Anterior cingulate cortex (tissue), 58 donors: Measurements from ENCODE around the gene PTPN14.

ENCODE experiments used
- DNase-seq, 58 donors: peaks; one replicate each; lab custom pipeline; 2025; lab: John Stamatoyannopoulos, UW

Gene PTPN14

DNA sequence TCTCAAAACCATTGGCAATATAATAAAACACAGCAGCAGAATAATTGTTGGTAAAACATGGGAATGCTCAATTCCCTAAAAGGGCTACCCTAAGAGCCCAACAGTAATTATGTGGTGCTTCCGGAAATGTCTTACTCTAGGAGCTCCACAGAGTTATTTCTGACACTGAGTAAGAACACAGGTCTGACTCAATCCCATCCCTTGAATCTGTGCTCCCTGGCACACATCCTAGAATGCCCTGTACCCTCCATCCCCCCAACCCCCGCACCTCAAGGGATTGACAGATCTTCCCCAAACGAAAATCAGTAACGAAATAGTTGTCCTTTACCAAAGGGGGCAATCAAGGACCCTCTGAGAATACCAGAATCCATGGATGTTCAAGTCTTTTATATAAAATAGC is 198.6 kb downstream of the PTPN14 start:
- no peak for DNase-seq

DNA sequence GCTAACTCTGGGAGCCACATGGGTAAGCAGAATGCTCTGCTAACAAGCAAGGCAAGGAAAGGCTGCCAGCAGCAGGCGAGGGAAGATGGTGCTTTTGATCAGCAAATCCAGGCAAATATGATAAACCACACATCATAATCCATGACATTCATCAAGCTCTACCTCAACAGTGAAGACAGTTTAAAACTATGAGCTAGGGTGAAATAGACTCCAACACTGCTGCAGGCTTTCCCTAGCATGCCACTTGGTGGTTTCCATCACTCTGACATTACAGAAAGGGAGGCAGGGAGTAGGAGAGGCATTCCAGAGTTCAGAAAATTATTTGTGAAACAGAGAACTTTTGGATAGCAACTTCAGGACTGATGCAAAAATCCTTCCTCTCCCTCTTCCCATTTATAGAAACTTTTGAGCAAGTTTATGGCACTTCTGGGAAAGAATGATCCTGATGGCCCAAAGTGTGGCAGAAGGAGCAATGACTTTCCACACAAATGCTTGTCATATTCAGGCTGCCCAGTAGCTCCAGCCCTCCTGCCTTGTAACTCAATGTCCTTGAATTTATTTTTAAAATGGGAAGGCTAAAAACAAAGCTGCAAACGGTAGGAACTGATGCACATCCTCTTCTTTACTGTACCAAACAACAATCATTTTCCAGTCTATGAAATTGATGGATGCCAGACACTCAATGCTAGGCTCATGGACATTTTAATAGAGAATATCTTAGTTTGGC is 199.7 kb downstream of the PTPN14 start:
- no peak for DNase-seq

DNA sequence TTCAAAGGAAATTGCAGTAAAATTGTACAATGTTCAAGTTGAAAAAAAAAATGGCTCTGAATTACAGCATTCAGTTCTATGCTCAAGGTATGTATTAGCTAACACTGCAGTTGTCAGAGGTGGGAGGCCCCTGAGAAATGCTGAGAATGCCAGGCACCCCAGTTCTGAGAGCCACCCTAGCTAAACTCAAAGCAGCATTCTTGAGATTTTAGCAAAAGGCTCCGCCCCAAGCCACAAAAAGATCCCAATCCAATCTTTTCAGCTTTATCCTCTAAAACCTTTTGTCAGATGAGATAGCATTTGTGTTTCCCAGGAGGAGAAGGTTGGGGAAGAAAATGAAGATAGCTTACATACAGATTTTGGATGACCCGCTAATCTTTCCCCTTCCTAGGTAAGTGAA is 201.6 kb downstream of the PTPN14 start:
- no peak for DNase-seq

DNA sequence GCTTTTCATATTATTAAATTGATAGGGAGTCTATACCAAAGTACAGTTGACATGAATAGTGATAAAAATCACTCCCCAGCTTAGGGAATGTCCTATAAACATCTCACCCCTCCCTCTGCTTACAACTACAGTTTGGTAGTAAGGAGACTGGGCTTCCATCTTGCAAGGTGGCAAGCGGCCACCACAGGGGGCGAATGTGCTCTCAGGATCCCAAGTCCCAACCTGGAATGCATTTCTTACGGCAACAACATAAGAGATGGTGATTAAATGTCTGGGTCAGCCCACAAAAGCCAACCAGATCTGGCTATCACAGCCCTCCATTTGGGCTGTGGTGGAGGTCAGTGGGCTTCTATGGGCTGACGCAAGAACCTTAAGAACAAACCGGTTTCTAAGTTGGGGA is 202.4 kb downstream of the PTPN14 start:
- no peak for DNase-seq

DNA sequence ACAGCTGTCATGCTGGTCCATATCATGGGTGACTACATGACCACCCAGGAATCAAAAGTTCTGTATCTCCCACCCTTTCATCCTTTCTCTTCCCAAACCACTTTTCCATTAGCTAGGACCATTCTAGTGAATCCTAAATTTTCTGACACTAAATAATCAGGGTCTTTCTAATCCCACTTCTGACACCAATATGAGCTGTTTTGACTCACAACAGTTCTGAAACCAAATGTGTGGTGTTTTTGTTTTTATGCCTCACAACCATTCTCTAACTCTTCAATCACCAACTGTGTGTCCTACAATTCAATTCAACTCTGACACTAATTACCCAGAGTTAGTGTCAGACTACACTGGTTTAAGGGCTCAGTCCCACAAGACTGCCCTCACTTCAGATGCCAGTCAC is 206.5 kb downstream of the PTPN14 start:
- no peak for DNase-seq

DNA sequence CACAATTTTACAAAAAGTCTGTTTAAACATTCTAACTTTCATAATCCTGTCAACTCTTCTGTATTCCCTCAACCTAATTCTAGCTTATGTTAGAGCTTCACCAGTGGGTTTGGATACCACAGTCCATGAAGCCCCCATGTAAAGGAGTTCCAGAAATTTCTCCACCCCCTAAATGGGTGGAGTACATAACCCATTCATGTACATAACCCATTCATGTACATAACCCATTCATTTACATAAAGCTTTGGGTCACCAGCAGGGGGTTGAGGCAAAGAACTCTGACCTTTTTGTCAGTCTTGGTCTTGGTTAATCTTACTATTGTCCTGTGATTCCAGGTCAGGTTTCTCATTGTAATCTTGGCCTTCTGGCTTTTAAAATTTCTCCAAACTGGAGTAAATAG is 208.9 kb downstream of the PTPN14 start:
- no peak for DNase-seq

DNA sequence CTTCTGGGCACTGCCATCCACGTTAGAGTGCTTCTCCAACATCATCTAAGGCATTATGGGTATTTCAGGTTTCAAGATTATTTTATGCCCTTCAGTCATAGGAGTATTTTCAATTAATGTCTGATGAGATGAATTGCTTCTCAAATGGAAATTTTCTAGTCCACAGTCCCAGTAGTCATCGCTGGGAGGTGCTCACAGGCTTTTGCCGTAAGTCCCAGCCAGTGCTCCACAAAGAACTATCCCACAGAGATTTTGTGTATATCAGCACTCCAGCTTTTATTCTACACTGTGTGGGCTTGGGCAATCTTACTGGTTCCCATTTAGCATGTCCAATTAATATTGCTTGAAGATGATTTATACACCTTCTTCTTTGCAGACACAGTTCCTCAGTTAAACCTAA is 209.5 kb downstream of the PTPN14 start:
- no peak for DNase-seq

DNA sequence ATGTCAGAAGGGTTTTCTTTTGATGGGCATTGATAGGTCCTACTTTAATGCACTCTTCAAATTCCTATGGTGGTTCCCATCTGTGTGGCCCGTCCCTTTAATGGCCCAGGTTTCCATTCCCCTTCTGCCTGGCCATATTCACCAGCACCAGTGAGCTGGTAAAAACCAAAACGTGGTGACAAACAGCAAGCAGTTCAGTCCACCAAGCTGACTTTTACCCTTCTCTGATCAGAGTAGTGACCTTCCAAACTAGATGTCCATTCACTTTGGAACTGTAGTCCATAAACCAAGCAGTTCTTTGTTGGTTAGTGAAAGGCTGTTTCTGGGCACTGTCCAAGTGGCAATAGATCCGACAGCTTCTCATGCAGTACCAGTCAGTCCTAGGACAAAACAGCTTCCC is 209.9 kb downstream of the PTPN14 start:
- no peak for DNase-seq

DNA sequence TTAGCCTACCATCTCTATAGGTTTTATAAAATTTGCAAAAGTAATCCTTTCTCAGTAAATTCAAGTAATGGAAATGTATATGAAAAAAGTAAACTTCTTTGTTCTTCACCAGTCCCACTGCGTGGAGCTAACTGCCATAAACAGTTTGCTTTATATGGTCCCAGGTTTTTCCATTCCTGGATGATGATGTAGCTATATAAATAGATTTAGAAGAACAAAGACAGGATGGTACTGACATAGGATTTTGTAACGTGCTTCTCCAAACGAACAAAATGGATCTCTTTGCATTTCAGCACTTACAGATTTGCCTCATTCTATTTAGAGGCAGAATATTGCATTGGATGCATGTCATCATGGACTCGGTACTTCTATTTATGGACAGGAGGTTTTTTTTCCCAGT is 213.2 kb downstream of the PTPN14 start:
- no peak for DNase-seq

DNA sequence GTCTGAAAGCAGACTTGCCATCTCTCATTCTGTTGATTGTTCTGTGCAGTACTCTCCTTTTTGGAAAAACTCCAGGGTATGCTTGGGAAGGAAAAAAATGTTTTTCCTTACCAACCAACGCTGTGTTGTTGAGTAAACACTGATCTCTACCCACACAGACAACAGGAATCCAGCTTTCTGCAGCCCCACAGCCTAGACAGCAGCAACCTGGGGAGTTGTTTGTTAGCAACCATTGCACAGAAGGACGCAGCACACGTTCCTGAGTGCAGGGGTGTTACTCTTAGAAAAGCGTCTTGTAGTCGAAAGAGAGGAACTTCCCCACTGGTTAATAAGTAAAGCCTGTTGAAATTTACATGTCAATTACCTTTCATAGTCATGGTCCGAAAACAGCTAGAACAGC is 213.9 kb downstream of the PTPN14 start:
- no peak for DNase-seq

DNA sequence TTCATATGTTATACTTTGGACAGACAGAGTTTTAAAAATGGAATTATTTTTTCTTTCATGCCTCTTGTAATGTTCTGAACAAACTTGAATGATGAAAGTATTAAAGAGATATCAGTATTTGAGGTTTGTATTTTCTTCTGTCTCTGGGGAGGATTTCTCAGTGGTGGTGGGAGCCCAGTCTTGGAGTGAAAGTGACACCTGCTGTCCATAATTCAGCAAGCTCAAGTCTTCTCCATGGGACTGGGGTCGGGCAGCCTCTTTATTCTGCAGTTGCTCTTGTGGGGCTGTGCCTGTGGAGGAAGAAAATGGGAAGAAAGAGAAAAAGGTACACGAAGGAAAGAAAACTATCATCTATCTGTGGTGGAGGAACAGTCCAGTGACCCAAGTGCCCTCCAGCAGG is 214.4 kb downstream of the PTPN14 start:
- DNase-seq: no peak

DNA sequence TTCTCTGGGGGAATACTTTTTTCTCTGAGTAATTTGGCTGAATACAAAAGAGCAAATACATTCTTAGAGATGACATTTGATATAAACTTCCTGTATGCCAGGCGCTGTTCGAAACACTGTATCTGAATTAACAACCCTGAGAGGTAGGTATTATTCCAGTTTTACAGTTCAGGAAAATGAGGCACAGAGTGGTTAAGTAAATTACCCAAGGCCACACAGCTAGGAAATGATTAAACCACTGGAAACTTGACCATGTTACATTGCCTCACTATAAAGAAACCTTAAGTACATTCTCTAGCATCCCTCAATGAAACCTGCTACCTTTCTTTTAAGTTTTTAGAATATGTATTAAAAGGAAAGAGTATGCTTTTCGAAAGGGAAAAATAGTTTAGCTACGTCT is 215.8 kb downstream of the PTPN14 start:
- no peak for DNase-seq

DNA sequence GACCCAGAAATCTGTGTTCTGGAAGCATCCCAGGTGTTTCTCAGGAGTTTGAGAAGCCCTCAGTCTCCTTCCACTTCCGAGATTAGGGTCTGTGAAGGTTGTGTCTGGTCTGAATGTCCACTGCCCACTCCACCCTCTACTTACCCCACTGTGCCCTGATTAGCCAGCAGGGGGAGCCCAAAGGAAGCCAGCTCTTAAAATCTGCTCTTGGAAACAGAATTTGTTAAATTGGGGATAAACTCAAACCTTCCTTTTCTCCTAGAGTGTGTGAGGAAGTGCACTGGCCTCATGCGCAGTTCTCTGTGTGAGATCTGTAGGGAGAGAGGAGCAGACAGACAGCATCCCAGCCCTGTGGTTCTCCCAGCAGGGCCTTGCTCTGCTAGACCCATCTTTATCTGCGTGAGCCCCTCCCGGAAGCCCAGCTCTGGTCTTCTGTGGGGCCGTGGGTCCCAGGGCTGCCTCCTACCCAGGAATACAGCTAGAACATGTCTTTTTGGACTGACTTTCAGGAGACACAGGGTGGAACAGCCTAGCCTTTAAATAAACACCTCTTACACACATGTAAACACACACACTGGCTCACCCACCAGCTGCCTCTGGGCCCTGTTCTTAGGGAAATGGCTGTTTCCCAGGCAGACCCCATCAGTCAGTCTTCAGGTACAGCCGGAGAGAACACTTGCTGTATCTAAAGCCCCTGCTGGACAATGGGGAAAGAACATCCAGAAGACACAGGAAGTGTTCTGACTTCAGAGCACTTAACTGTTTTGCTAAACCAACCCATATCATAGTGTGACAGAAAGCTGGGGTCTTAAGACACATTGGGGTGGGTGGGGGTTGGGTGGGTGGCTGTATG is 218.2 kb downstream of the PTPN14 start:
- DNase-seq: peak in 44 of 58 donors; percentile 5 to 78 (median 20)

DNA sequence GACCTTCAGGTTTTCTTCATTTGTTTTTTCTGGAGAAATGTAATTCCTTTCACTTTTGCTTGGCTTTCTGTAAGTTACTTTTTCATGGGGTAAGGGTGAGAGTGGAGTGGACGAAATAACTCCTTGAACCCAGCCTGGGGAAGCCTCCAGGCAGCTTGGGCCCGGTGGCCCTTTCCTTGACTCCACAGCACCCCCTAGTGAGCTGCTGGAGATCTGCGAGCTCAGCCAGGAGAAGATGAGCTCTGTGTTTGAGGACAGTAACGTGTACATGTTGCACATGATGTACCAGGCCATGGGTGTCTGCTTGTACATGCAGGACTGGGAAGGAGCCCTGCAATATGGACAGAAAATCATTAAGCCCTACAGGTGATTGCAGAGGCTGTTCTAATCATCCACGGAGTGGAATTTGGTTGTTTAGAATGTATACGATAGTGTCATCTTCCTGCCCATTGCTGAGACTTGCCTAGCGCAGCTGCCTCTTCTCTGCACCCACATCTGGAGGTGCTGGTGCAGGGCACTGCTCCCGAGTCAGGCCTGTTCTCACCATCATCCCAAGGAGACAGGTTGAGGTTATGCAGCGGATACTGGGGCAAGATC is 219.5 kb downstream of the PTPN14 start:
- DNase-seq: peak in 14 of 58 donors; percentile 1 to 34 (median 7)

DNA sequence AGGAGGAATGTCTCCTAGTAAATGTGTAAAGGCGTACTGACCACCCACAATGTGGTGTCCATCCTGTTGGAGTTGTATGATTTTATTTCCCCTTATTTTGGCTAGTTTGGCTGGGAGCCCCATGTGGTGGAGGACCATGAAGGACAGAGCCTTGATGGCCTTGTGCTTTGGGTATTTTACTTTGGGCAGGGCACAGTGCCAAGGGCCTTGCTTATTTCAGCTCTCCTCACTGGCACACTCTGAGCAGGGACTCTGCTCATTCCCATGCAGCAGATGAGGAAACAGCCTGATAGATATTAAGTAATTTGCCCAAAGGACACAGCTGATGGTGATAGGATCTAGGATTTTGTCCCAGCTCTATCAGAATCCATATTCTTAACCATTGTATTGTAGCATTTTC is 220.2 kb downstream of the PTPN14 start:
- no peak for DNase-seq

DNA sequence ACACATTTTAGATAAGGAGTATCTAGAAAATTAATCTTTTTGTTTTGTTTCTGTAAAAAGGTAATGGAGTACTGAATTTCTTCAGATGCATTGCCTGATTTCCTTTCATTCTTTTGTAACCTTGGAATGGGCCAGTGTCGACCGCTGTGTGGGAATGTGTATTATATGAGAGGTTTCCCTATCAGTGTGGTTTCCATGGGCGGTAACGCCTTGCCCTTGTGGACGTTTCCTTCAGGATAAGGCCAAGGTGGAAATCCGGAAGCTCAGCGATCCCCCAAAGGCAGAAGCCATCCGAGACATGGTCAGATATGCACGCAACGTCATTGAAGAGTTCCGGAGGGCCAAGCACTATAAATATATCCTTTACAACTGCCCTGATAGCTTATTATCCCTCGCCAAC is 220.7 kb downstream of the PTPN14 start:
- DNase-seq: no peak

DNA sequence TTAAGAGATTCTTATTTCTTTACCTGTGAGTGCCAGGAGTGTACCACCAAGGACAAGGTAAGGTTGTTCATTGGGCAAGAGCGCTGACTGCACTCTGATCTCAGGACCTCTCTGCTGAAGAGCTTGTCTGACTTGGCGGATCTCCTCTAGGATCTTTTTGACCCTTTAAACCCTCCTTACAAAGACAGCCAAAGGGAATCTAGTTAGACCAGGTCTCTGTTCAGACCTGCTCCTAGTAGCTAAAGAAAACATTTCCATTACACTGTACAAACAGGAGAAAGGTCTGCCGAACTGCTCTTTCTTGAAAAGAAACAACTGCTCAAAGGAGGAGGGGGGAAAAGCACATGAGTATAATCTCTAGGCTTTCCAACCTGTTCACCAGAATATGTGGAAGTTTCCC is 221.2 kb downstream of the PTPN14 start:
- no peak for DNase-seq

DNA sequence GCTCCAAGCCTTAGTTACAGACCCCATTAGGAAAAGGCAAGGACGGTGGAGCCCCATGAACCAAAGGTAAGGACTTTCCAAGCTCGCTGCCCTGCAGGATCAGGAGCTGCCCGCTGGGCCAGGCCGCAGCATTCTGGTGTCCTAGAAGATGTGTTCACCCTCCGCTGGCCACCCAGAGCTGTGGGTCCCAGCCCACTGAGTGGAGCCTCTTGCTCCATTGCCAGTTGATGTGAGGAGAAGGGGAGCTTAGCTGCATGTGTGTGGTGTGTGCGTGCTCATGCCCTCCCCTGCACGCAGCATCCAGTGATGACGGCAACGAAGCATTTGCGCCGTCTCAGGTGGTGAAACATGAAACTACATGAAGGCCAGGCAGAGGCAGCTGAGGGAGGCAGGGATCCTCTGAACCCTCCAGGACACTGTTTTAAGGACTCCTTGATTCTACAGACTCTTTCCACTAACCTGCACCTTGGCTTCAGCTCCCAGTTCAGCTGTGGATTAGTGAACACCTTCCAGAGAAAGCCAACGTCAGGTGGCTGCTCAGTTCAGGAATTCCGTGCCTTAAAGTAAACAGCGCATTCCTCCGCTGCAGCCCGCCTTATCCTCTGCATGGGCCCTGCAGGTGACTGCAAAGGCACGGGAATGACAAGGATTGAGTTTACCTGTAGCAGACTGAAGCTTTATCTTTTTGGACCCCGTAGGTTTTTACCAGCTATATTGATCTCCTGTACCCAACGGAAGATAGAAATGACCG is 221.8 kb downstream of the PTPN14 start:
- no peak for DNase-seq

DNA sequence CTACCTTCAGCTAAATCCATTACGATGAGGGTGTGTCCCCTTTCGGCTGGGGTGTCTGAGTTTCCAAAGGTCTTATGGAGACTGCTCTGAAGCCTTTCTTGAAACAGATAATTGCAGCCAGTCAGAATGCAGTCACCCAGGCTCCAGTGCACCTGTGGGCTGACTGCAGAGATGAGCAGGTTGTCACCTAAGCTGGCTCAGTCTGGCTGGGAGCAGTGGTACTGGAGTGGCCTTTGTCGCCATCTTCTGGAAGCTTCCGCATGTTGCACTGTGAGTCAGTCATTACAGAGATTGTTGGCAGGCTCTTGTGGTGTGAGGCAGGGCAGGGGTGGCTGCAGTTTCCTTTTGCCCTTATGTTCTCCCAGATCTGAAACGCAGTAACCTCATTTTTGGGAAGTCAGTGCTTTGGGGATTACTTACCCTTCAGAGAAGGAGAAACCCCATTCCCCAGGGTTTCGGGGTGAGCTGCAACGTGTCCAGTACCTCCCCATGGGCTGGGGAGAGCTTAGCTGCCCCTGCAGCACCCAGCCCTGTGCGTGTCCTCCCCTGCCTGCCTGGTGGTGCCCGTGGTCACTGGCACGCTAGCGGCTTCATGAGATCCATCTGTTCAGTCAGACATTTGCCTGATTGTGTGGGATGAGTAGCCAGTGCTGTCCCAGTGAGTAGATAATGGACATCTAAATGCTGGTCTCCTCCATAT is 222.5 kb downstream of the PTPN14 start:
- peak in 56 of 58 donors; percentile 8 to 83 (median 63) for DNase-seq

DNA sequence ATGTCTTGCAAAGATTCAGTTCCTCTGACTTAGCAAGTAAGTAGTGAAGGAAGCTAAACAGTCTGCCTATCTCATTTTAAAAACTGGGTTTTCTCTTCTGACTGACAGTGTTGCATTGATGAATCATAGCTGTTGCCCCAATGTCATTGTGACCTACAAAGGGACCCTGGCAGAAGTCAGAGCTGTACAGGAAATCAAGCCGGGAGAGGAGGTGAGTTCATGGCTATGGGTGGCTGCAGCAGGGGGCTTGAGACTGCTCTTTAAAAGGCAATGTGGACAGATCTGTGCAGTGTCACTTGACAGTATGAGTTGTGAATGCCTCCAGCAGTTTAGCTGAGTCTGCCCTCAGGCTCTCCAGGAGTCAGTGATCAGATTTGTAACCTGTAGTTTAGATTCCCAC is 223.9 kb downstream of the PTPN14 start:
- DNase-seq: no peak
